Measurements from ENCODE around the gene WBP1L.

The WBP1L gene

DNA sequence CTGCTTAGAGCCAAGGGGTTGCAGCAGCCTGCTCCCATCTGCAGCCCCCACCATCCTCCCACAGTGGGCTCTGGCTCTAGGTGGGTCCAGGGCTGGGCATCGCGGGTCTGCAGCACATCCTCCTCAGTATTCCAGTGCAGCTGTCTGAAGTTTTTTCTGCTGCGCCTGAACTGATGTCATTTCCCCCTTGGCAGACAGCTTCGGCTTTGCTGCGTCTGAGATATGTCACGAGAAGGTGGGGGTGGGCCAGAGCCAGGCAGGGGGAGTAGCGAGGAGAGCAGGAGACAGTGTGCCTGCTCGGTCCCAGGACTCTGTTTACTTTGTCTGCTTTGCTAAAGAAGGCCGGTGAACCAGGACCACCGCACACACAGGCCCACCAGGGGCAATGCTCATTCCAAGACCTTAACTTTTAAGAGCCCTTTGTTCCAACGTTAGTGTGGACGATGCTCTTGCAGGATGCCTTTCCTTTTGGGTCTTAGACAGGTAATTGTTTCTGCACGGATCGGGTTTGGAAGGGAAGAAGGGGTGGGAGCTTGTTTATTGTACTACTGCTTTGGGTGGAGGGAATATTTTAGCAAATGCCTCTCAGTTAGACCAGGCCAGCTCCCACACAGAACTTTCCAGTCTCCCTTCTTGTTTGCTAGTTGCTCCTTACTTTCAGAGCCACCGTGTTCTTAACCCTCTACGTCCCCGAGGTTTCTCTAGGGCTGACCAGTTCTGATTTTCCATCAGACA, 32.4 kb downstream of the WBP1L start (continued):
- no peak for TF ChIP-seq ZNF510 (tag by site-specific recombination; IDR thresholded peaks at IDR 0.05; ENCODE audit: insufficient replicate concordance)
- no peak for TF ChIP-seq SP3 (tag by site-specific recombination; IDR thresholded peaks at IDR 0.05)
- TF ChIP-seq WT1 (tag by site-specific recombination; IDR thresholded peaks at IDR 0.05) = no peak
- no peak for TF ChIP-seq ZNF274 (IDR thresholded peaks at IDR 0.05; ENCODE audit: low read length)
- no peak for TF ChIP-seq ZNF274 (tag by site-specific recombination; IDR thresholded peaks at IDR 0.05; ENCODE audit: borderline replicate concordance)
- TF ChIP-seq ZNF174 (tag by site-specific recombination; IDR thresholded peaks at IDR 0.05) = no peak
- TF ChIP-seq ZNF335 (tag by site-specific recombination; conservative IDR thresholded peaks at IDR 0.05) = peak; percentile 61
- TF ChIP-seq, protein P1, sequence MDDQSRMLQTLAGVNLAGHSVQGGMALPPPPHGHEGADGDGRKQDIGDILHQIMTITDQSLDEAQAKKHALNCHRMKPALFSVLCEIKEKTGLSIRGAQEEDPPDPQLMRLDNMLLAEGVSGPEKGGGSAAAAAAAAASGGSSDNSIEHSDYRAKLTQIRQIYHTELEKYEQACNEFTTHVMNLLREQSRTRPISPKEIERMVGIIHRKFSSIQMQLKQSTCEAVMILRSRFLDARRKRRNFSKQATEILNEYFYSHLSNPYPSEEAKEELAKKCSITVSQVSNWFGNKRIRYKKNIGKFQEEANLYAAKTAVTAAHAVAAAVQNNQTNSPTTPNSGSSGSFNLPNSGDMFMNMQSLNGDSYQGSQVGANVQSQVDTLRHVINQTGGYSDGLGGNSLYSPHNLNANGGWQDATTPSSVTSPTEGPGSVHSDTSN (CRISPR knock-in tag; IDR thresholded peaks at IDR 0.05) = no peak

DNA sequence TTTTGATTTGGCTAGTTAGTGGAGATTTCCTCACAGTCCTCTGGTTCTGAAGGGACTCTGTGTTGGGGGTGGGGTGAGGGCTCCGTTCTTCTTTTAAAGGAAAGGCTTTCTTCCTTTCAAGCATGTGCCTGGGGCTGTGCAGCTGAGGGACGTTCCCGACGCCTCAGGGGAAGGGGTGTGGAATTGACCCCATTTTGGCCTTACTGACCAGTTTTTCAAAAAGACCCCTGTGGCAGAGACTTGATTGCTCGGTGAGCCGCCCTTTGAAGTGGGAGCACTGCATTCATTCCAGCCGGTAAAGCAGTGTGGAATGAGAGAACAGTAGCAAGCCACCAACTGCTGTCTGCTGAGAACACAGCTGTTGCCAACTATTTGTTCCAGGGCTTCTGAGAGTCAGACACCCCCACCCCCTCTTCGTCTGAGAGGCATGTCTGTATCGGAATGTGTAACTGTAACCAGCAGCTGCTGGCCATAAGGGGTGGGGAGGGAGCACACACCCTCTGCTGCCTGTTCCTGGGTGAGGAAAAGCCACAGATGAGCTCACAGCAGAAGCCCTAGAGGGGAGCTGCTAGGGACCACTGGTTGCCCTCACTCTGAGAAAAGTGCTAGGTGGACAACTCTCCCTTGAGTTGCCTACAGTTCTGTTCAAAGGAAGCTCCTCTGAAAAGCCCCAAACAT, 33.2 kb downstream of the WBP1L start:
- H3K27ac ChIP-seq (ENCODE audit: extremely low read depth, low read depth, low read length) = peak overlapping the region; percentile 2; the same call in 1 of the 2 replicates
- TF ChIP-seq, protein P2, sequence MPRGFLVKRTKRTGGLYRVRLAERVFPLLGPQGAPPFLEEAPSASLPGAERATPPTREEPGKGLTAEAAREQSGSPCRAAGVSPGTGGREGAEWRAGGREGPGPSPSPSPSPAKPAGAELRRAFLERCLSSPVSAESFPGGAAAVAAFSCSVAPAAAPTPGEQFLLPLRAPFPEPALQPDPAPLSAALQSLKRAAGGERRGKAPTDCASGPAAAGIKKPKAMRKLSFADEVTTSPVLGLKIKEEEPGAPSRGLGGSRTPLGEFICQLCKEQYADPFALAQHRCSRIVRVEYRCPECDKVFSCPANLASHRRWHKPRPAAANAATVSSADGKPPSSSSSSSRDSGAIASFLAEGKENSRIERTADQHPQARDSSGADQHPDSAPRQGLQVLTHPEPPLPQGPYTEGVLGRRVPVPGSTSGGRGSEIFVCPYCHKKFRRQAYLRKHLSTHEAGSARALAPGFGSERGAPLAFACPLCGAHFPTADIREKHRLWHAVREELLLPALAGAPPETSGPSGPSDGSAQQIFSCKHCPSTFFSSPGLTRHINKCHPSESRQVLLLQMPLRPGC (tag by site-specific recombination; IDR thresholded peaks at IDR 0.05) = peak; percentile 95
- TF ChIP-seq ZSCAN30 (tag by site-specific recombination; IDR thresholded peaks at IDR 0.05) = 0 out of 2 replicates have a peak, but pooled peaks have one; percentile 14
- TF ChIP-seq ZBTB20 (tag by site-specific recombination; IDR thresholded peaks at IDR 0.05) = peak; percentile 62; the same call in 1 of the 2 replicates
- TF ChIP-seq ZBTB48 (tag by site-specific recombination; IDR thresholded peaks at IDR 0.05) = peak; percentile 67; the same call in 1 of the 2 replicates
- TF ChIP-seq, protein P3, sequence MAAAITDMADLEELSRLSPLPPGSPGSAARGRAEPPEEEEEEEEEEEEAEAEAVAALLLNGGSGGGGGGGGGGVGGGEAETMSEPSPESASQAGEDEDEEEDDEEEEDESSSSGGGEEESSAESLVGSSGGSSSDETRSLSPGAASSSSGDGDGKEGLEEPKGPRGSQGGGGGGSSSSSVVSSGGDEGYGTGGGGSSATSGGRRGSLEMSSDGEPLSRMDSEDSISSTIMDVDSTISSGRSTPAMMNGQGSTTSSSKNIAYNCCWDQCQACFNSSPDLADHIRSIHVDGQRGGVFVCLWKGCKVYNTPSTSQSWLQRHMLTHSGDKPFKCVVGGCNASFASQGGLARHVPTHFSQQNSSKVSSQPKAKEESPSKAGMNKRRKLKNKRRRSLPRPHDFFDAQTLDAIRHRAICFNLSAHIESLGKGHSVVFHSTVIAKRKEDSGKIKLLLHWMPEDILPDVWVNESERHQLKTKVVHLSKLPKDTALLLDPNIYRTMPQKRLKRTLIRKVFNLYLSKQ (tag by site-specific recombination; IDR thresholded peaks at IDR 0.05; ENCODE audit: borderline replicate concordance) = no peak
- peak; percentile 50; the same call in 1 of the 2 replicates for TF ChIP-seq ZNF600 (tag by site-specific recombination; IDR thresholded peaks at IDR 0.05)
- TF ChIP-seq, protein P4, sequence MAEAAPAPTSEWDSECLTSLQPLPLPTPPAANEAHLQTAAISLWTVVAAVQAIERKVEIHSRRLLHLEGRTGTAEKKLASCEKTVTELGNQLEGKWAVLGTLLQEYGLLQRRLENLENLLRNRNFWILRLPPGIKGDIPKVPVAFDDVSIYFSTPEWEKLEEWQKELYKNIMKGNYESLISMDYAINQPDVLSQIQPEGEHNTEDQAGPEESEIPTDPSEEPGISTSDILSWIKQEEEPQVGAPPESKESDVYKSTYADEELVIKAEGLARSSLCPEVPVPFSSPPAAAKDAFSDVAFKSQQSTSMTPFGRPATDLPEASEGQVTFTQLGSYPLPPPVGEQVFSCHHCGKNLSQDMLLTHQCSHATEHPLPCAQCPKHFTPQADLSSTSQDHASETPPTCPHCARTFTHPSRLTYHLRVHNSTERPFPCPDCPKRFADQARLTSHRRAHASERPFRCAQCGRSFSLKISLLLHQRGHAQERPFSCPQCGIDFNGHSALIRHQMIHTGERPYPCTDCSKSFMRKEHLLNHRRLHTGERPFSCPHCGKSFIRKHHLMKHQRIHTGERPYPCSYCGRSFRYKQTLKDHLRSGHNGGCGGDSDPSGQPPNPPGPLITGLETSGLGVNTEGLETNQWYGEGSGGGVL (tag by site-specific recombination; IDR thresholded peaks at IDR 0.05) = 0 out of 2 replicates have a peak, but pooled peaks have one; percentile 61
- TF ChIP-seq GLIS2 (tag by site-specific recombination; IDR thresholded peaks at IDR 0.05) = 0 out of 2 replicates have a peak, but pooled peaks have one; percentile 36
- no peak for TF ChIP-seq ZNF670 (tag by site-specific recombination; IDR thresholded peaks at IDR 0.05; ENCODE audit: low read depth)
- TF ChIP-seq TCF7L2 (IDR thresholded peaks at IDR 0.05; ENCODE audit: borderline replicate concordance, low read depth, low read length) = 0 out of 2 replicates have a peak, but pooled peaks have one; percentile 36
- 0 out of 2 replicates have a peak, but pooled peaks have one; percentile 6 for TF ChIP-seq ZFP37 (tag by site-specific recombination; IDR thresholded peaks at IDR 0.05)
- TF ChIP-seq ZNF10 (tag by site-specific recombination; IDR thresholded peaks at IDR 0.05) = 0 out of 2 replicates have a peak, but pooled peaks have one; percentile 24
- TF ChIP-seq ZNF501 (tag by site-specific recombination; IDR thresholded peaks at IDR 0.05) = no peak
- TF ChIP-seq OSR2 (tag by site-specific recombination; IDR thresholded peaks at IDR 0.05) = peak; percentile 93
- H3K36me3 ChIP-seq (ENCODE audit: control insufficient read depth in 2 of 2, insufficient read depth in 1 of 2, low read length in 2 of 2) = no peaks in the 10 kb centered on the region
- H3K4me3 ChIP-seq (ENCODE audit: low read depth, low read length) = no peak overlapping the region
- ChIA-PET POLR2A (interaction anchor here (0.6 to 2.6 kb wide), 7 partner anchors 10 to 315 kb away, joined by 3 to 14 read pairs (median 3); partner anchors contain the start of genes ARL3, CYP17A1 and WBP1L), CTCF (interaction anchor here (0.8 to 3.8 kb wide), 5 partner anchors 11 to 1124 kb away, joined by 3 to 22 read pairs (median 3); no protein-coding TSS in a partner anchor)
- H3K4me1 ChIP-seq (ENCODE audit: control insufficient read depth, insufficient read depth, low read length) = peaks cover 17% of the 10 kb centered on the region
- no peaks in the 10 kb centered on the region for H3K9me3 ChIP-seq (ENCODE audit: control insufficient read depth, insufficient read depth, low read depth, low read length)
